PC-3 (cell line): ENCODE measurements around the gene MYO19.

Experiments used
- CTCF ChIP-seq: fragments of 300-600 bp; sonication (generic); conservative IDR thresholded peaks from 2 replicates; pipeline ENCODE4 v1.5.1; 2017; ENCODE audit warnings: antibody characterized with exemption, low read depth, mild to moderate bottlenecking, low read length
- EZH2 ChIP-seq: fragments of 300-600 bp; sonication (generic); IDR thresholded peaks from one replicate; pipeline ENCODE4 v1.6.1; 2017; ENCODE audit warnings: antibody characterized with exemption, mild to moderate bottlenecking, low read length; ENCODE audit not compliant: unreplicated experiment
- EZH2phosphoT487 ChIP-seq: fragments of 300-600 bp; sonication (generic); IDR thresholded peaks from 2 replicates; pipeline ENCODE4 v1.6.1; 2018; ENCODE audit warnings: mild to moderate bottlenecking, antibody characterized with exemption, low read length, borderline replicate concordance

- TF ChIP-seq CTCF (no peak), EZH2 (no peak), EZH2phosphoT487 (no peak)
Observed at GRCh38 chr17:36498155-36498554, 36.5 kb downstream of the MYO19 start.
